Stimulated activated CD4-positive, alpha-beta T cell treated with anti-CD3 and anti-CD28 coated beads, Interleukin-4, amount 100 ng/mL, for 24 hours (primary cell): ENCODE measurements around the gene MICALL1.

Experiments used
- DNase-seq: peaks from one replicate; pipeline ENCODE4 v3.0.0-alpha.2; 2020

Gene MICALL1

DNA sequence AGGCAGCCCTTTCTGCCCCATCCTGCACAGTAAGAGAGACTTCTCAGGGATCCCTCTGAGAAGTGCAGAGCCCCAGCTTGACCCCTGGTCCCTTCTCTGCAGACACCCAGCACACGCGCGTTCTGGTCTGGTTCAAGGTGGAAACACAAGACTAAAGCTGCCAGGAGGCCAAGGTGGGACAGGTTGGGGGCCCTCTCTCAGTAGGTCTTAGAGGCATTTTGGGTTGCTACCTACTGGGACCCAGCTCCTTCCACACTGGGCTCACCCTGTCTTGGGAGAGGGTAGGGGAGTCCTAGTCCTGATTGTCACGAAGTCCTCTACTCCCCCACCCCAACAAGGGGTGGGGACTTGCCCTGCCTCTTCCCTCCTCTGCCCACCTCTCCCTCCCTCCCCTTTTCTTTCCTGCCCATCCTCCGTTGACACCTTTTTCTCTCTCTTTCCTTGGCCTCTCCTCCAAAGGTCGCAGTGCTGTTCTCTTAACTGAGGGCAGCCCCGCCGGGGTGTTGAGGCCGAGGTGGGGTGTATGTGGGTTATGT lies 79.0 kb downstream of the MICALL1 start:
- no peak for DNase-seq

GRCh38 chr22:37985751-37986281 lies 79.7 kb downstream of the MICALL1 start:
- DNase-seq = no peak

GRCh38 chr22:37986371-37986770 lies 80.3 kb downstream of the MICALL1 start:
- no peak for DNase-seq

DNA sequence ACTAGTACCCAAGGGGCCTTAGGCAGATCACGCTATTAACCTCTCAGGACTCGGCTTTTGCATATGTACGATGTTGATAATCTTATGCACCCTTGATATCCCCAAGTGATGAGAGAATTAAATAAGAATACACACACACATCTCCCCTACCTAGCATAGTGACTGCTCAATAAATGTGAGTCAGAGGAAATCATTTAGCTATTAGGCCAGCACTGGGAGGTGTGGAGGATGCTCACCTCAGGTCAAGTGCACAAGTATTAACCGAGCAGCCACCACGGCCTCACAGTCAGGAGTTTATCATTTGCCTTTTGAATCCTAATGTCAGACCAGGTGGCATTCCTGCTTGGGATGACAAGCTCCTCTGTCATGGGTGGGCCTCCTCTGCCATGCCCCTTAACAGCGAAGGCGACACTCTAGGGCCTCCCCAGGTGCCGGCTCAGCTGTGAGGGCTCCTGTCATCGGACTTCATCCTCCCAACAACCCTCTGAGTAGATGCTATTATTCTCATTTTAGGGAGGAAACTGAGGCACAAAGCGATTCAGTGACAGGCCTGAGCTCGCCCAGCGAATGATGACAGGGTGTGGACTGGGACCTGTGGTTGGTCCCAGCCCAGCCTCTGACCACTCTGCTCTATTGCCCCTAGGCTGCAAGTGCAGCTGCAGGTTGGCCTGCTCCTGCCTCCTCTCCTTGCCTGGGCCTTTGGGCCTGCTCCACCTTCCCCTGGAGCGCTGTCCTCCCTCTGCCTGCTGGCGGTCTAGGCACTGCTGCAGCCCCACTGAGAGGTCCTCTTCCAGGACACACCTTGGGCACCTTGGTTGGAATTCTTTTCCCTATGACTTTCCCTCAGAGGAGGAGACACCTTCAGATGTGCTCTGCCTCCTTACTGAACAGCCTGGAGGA lies 83.3 kb downstream of the MICALL1 start:
- DNase-seq = no peak

DNA sequence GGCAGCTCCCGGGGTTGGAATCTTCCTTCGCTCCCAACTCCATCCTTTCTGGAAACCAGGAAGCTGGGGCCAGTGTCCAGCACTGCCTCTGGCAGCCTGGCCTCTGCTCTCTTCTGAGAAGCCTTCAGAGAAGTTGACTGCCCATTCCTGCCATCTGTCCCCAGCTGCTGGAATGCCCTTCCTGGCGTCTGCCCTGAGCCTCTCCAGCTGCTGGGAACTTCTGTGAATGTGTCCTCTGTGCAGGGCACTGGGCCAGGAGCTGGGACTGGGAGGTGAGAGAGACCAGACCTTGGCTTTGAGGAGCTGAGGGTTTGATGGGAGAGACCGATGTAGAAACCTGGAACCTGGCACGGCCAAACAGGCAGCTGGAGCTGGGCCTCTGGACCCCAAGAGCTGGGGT lies 84.2 kb downstream of the MICALL1 start:
- no peak for DNase-seq

DNA sequence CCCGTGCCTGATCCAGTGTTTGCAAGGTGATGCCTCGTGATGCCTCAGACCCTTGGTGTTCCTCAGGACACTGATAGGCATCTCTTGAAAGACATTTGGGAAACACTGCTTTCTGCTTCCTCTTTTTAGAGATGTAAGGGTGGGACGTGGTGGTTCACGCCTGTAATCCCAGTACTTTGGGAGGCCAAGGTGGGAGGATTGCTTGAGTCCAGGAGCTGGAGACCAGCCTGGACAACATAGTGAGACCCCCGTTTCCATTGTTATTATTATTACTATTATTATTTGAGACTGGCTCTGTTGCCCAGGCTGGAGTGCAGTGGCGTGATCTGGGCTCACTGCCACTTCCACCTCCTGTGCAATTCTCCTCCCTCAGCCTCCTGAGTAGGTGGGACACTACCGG lies 84.8 kb downstream of the MICALL1 start:
- no peak for DNase-seq

DNA sequence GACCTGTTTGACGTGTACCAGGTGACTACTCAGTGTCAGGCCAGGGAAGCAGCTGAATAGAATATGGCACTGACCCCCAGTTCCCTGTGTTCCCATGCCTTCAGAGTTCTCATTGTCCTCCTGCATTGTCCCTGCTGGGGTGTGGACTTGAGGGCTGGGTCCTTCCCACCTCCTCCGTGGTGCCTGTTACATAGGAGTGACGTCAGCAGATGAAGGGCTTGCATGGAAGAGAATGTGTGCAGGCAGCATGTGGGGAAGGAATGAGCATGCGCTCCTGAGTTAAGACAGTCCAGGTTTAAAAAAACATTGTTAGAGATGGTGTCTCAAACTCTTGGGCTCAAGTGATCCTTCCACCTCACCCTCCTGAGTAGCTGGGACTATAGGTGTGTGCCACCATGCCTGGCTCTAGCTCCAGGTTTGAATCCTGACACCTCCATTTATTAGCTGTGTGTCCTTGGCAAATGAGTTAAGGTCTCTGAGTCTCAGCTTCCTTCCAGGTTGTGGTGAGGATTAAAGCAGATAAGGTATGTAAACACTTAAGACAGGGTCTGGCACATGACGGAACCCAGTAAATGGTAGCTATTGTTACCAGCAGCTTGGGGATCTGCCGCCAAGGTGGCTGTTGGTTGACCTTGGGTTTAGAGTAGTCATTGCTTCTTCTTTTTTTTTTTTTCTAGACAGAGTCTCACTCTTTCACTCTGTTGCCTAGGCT lies 85.8 kb downstream of the MICALL1 start:
- DNase-seq = no peak
